Liver (tissue), 9 donors: ENCODE results near the gene MYH2. TPM values are rescaled to one million over a fixed set of nuclear protein-coding genes. Genes with fewer than 3 reads are reported as not detected.
"Not testable (repeated sequence)": the region's sequence is repeated elsewhere in the genome, so short reads cannot be mapped to it uniquely, and the experiment has no call there.

Source experiments
- DNase-seq: peaks from one replicate; pipeline ENCODE4 v3.0.0-alpha.2; 2017; ENCODE audit warnings: low spot score
- H3K27ac ChIP-seq, 2 donors: one replicate each; pipeline ENCODE4 v1.7.0; 2013; ENCODE audit warnings: inconsistent platforms in 2 of 2, low read length in 2 of 2, control low read depth in 1 of 2, low read depth in 1 of 2, mild to moderate bottlenecking in 1 of 2
- H3K27me3 ChIP-seq, 4 donors: one replicate each; pipeline versions ENCODE4 v1.6.1 to v1.7.0; 2013; ENCODE audit warnings: low read length in 3 of 4, inconsistent platforms in 1 of 4, mild to moderate bottlenecking in 1 of 4, moderate library complexity in 1 of 4; ENCODE audit not compliant: control insufficient read depth in 4 of 4, insufficient read depth in 4 of 4
- H3K36me3 ChIP-seq, 4 donors: one replicate each; pipeline versions ENCODE4 v1.6.1 to v1.7.0; 2013; ENCODE audit warnings: low read length in 3 of 4, mild to moderate bottlenecking in 3 of 4, low read depth in 1 of 4, moderate library complexity in 1 of 4; ENCODE audit not compliant: control insufficient read depth in 4 of 4, insufficient read depth in 3 of 4
- H3K4me1 ChIP-seq, 4 donors: one replicate each; pipeline versions ENCODE4 v1.6.1 to v1.7.0; 2013; ENCODE audit warnings: low read length in 3 of 4, mild to moderate bottlenecking in 3 of 4, moderate library complexity in 1 of 4; ENCODE audit not compliant: control insufficient read depth in 4 of 4, insufficient read depth in 4 of 4
- H3K4me3 ChIP-seq, 3 donors: one replicate each; pipeline versions ENCODE4 v1.6.1 to v1.7.0; 2013; ENCODE audit warnings: low read length in 3 of 3, control low read depth in 1 of 3, low read depth in 1 of 3, mild to moderate bottlenecking in 1 of 3
- H3K9ac ChIP-seq, 2 donors: one replicate each; pipeline ENCODE4 v1.7.0; 2013; ENCODE audit warnings: low read length in 2 of 2, mild to moderate bottlenecking in 2 of 2, moderate library complexity in 2 of 2, control low read depth in 1 of 2, low read depth in 1 of 2
- H3K9me3 ChIP-seq, 4 donors: one replicate each; pipeline versions ENCODE4 v1.6.1 to v1.7.0; 2013; ENCODE audit warnings: low read length in 3 of 4; ENCODE audit not compliant: control insufficient read depth in 4 of 4
- EGR1 ChIP-seq, 2 donors: IDR thresholded peaks; 2 replicates each; pipeline ENCODE4 v1.6.1; 2016 to 2018; ENCODE audit warnings: antibody characterized with exemption in 2 of 2, low read depth in 2 of 2
- FOXA1 ChIP-seq: IDR thresholded peaks from 2 replicates; pipeline ENCODE4 v1.6.1; 2016; ENCODE audit warnings: antibody characterized with exemption
- GABPA ChIP-seq, 2 donors: IDR thresholded peaks in 1 of 2; conservative IDR thresholded peaks in 1 of 2; 2 replicates each; pipeline ENCODE4 v1.6.1; 2016; ENCODE audit warnings: antibody characterized with exemption in 2 of 2, mild to moderate bottlenecking in 1 of 2, moderate library complexity in 1 of 2
- HNF4A ChIP-seq, 2 donors: conservative IDR thresholded peaks; 2 replicates each; pipeline ENCODE4 v1.6.1; 2016; ENCODE audit warnings: antibody characterized with exemption in 2 of 2, mild to moderate bottlenecking in 2 of 2
- HNF4G ChIP-seq: IDR thresholded peaks from 2 replicates; pipeline ENCODE4 v1.6.1; 2016; ENCODE audit warnings: antibody characterized with exemption
- NR2F2 ChIP-seq: IDR thresholded peaks from 2 replicates; pipeline ENCODE4 v1.6.1; 2016; ENCODE audit warnings: antibody characterized with exemption
- RAD21 ChIP-seq, 2 donors: IDR thresholded peaks; 2 replicates each; pipeline ENCODE4 v1.6.1; 2016; ENCODE audit warnings: antibody characterized with exemption in 2 of 2, mild to moderate bottlenecking in 2 of 2
- RXRA ChIP-seq, 2 donors: IDR thresholded peaks; 2 replicates each; pipeline ENCODE4 v1.6.1; 2017 to 2018; ENCODE audit warnings: antibody characterized with exemption in 2 of 2, mild to moderate bottlenecking in 1 of 2
- SP1 ChIP-seq: IDR thresholded peaks from 2 replicates; pipeline ENCODE4 v1.6.1; 2018; ENCODE audit warnings: antibody characterized with exemption, mild to moderate bottlenecking
- TAF1 ChIP-seq: conservative IDR thresholded peaks from 2 replicates; pipeline ENCODE4 v1.6.1; 2016; ENCODE audit warnings: antibody characterized with exemption, mild to moderate bottlenecking
- YY1 ChIP-seq: IDR thresholded peaks from 2 replicates; pipeline ENCODE4 v1.6.1; 2016; ENCODE audit warnings: antibody characterized with exemption, mild to moderate bottlenecking
- WGBS: extraction: QIAGEN DNeasy Blood & Tissue Kit; methylation state at CpG from one replicate; pipeline ENCODE4 v1.1.7; 2013; 5-methylcytosine and 5-hydroxymethylcytosine counted together
- polyA plus RNA-seq, 2 donors: library from polyadenylated mRNA; stranded (reverse) in 1 of 2; unstranded in 1 of 2; fragments of 200-250 nt in 1 of 2; fragments of >200 nt in 1 of 2; fragmentation: Nextera tagmentation in 1 of 2; extraction: Ambion mirVana in 1 of 2; gene quantifications; one replicate each; pipeline versions ENCODE4 v1.2.1 to v1.2.3, GENCODE V29; 2013 to 2015
- total RNA-seq, 2 donors: library from RNA; depleted of rRNA; stranded (reverse); fragments of >200 nt; gene quantifications; one replicate each; pipeline ENCODE4 v1.2.3, GENCODE V29; 2014
- TF ChIP-seq, protein P1 (sequence below): IDR thresholded peaks from 2 replicates; pipeline ENCODE4 v1.6.1; 2016; ENCODE audit warnings: antibody characterized with exemption
- TF ChIP-seq, protein P2 (sequence below): IDR thresholded peaks from 2 replicates; pipeline ENCODE4 v1.6.1; 2016; ENCODE audit warnings: antibody characterized with exemption, mild to moderate bottlenecking
- TF ChIP-seq, protein P3 (sequence below): fragments of 150-350 bp; IDR thresholded peaks from 2 replicates; pipeline ENCODE4 v1.5.1; 2017; ENCODE audit warnings: improper control_type of control experiment, low read depth, low read length; ENCODE audit not compliant: missing input control
- donor health status: healthy.
- donor health status: healthy.
- donor health status: healthy.
- donor health status: healthy.
- donor health status: healthy.

The MYH2 gene
- total and polyA plus RNA-seq, 4 donors, result under 0.01 to 0.23 TPM; not detected in 2

DNA sequence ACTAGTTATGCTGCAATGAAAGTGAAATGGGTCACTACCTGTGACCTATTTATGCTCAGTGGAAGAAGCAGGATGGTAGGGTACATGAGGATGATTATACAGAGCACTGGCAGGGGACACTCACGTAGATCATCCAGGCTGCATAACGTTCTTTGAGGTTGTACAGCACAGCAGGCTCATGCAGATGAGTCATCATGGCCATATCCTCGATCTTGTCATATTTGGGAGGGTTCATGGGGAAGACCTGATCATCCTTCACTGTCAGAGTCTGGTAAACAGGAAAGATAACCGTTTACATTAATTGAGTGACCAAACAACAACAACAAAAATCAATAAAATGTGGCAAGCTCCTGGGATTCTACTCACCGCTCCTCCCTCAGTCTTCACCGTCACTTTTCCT lies 2.1 kb downstream of the MYH2 start:
- no peaks in the 10 kb centered on the region for H3K4me1 ChIP-seq
- no peaks in the 10 kb centered on the region for H3K9me3 ChIP-seq
- WGBS, result 76% methylated on average over 6 of the region's 6 CpGs
- no peaks in the 10 kb centered on the region for H3K36me3 ChIP-seq
- TF ChIP-seq RAD21 (IDR thresholded peaks at IDR 0.05), result no peak
- TF ChIP-seq HNF4A (conservative IDR thresholded peaks at IDR 0.05), result no peak
- TF ChIP-seq NR2F2, result no peak
- no peaks in the 10 kb centered on the region for H3K27me3 ChIP-seq
- no peak overlapping the region for H3K27ac ChIP-seq
- DNase-seq, result no peak
- no peak overlapping the region for H3K9ac ChIP-seq
- no peak overlapping the region for H3K4me3 ChIP-seq

DNA sequence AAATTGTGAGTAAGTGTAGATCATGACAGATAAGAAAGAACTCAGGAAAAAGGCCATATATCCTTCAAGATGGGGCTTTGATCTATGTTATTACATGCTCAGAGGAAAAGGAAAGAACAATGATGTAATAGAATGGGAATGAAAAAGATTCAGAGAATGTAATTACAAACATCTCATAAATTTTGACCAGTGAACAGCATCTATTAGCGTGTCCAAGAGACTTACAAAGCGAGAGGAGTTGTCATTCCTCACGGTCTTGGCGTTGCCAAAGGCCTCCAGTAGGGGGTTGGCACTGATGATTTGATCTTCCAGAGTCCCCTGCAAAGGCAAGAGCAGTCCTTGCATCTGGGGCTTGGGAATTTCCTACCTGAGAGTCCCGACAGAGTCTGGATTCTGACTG lies 6.0 kb downstream of the MYH2 start:
- H3K4me1 ChIP-seq, H3K9ac ChIP-seq, DNase-seq, H3K27ac ChIP-seq, H3K36me3 ChIP-seq, H3K4me3 ChIP-seq, H3K27me3 ChIP-seq, H3K9me3 ChIP-seq: not testable (repeated sequence)
- 66% methylated on average over 5 of the region's 5 CpGs for WGBS

DNA sequence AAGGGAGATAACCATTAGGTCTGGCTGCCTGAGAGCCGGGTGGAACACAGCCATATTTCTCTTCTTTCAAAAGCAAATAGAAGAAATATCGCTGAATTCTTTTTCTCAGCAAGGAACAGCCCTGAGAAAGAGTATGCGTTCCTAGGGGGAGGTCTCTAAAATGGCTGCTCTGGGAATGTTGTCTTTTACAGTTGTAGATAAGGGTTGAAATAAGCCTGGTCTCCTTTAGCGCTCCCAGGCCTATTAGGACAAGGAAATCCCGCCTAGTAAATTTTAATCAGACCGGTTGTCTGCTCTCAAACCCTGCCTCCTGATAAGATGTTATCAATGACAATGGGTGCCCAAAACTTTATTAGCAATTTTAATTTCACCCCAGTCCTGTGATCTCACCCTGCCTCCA lies 8.3 kb downstream of the MYH2 start:
- H3K9me3 ChIP-seq, H3K4me3 ChIP-seq, H3K27ac ChIP-seq, H3K27me3 ChIP-seq, H3K9ac ChIP-seq, H3K36me3 ChIP-seq, H3K4me1 ChIP-seq, DNase-seq: not testable (repeated sequence)
- WGBS, result 89% methylated on average over 6 of the region's 6 CpGs

DNA sequence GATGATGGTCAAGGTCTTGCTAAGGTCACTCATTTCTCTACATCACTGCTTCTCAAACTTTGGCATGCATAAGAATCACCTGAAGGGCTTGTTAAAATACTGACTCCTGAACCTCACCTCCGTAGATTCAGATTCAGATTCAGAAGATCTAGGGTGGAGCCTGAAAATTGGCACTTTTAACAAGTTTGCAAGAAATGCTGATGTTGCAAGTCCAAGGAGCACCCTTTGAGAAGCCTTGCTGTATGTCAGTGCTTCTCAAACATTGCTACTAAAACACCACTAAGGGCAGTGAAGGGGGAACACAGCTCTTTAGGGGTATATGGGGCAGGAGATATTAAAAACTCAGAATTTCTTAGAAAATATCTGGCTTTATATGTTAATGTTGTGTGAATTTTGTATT lies 17.4 kb downstream of the MYH2 start:
- Histone ChIP-seq H3K27me3 (peaks cover 0 to 4% (median 0%) of the 10 kb centered on the region in 4 donors), H3K27ac (no peak overlapping the region), H3K9ac (no peak overlapping the region), H3K36me3 (no peaks in the 10 kb centered on the region), H3K4me1 (no peaks in the 10 kb centered on the region), H3K4me3 (no peak overlapping the region), H3K9me3 (no peaks in the 10 kb centered on the region)
- DNase-seq, result no peak
- TF ChIP-seq NR2F2 (no peak), YY1 (no peak), SP1 (no peak), EGR1 (IDR thresholded peaks at IDR 0.05; ENCODE audit: low read depth in 2 of 2) (no peak)
- WGBS, result 68% methylated on average over 1 of the region's 1 CpG

DNA sequence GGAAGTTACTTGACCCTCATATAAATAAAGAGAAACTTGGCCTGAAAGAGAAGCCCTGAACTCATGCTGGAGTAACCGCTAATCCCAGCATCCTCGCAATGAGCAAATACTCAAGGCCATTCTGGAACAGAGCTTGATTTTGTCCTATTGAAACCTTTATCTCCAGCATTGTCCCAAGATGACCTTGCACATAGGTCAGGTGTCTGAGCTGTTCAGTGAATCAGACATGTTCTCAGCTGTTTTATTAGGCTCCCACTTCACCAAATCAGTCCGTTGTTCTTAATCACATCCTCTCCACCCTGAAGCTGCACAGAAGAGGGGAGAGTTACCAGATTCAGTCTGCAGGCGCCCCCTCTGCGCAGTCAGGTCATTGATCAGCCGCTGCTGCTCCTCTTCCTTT lies 22.0 kb downstream of the MYH2 start:
- H3K4me3 ChIP-seq, result no peak overlapping the region
- DNase-seq, result no peak
- no peaks in the 10 kb centered on the region for H3K9me3 ChIP-seq
- TF ChIP-seq, protein P1, sequence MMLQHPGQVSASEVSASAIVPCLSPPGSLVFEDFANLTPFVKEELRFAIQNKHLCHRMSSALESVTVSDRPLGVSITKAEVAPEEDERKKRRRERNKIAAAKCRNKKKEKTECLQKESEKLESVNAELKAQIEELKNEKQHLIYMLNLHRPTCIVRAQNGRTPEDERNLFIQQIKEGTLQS, result no peak
- TF ChIP-seq, protein P2, sequence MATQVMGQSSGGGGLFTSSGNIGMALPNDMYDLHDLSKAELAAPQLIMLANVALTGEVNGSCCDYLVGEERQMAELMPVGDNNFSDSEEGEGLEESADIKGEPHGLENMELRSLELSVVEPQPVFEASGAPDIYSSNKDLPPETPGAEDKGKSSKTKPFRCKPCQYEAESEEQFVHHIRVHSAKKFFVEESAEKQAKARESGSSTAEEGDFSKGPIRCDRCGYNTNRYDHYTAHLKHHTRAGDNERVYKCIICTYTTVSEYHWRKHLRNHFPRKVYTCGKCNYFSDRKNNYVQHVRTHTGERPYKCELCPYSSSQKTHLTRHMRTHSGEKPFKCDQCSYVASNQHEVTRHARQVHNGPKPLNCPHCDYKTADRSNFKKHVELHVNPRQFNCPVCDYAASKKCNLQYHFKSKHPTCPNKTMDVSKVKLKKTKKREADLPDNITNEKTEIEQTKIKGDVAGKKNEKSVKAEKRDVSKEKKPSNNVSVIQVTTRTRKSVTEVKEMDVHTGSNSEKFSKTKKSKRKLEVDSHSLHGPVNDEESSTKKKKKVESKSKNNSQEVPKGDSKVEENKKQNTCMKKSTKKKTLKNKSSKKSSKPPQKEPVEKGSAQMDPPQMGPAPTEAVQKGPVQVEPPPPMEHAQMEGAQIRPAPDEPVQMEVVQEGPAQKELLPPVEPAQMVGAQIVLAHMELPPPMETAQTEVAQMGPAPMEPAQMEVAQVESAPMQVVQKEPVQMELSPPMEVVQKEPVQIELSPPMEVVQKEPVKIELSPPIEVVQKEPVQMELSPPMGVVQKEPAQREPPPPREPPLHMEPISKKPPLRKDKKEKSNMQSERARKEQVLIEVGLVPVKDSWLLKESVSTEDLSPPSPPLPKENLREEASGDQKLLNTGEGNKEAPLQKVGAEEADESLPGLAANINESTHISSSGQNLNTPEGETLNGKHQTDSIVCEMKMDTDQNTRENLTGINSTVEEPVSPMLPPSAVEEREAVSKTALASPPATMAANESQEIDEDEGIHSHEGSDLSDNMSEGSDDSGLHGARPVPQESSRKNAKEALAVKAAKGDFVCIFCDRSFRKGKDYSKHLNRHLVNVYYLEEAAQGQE, result no peak
- TF ChIP-seq HNF4A (conservative IDR thresholded peaks at IDR 0.05) (no peak), RAD21 (IDR thresholded peaks at IDR 0.05) (no peak), GABPA (IDR thresholded peaks at IDR 0.05 in 1 of 2, conservative IDR thresholded peaks at IDR 0.05 in 1 of 2) (no peak), HNF4G (no peak), TAF1 (no peak), YY1 (no peak), RXRA (IDR thresholded peaks at IDR 0.05) (no peak), FOXA1 (no peak)
- TF ChIP-seq, protein P3, sequence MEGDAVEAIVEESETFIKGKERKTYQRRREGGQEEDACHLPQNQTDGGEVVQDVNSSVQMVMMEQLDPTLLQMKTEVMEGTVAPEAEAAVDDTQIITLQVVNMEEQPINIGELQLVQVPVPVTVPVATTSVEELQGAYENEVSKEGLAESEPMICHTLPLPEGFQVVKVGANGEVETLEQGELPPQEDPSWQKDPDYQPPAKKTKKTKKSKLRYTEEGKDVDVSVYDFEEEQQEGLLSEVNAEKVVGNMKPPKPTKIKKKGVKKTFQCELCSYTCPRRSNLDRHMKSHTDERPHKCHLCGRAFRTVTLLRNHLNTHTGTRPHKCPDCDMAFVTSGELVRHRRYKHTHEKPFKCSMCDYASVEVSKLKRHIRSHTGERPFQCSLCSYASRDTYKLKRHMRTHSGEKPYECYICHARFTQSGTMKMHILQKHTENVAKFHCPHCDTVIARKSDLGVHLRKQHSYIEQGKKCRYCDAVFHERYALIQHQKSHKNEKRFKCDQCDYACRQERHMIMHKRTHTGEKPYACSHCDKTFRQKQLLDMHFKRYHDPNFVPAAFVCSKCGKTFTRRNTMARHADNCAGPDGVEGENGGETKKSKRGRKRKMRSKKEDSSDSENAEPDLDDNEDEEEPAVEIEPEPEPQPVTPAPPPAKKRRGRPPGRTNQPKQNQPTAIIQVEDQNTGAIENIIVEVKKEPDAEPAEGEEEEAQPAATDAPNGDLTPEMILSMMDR, result no peak
- no peak overlapping the region for H3K9ac ChIP-seq
- H3K36me3 ChIP-seq, result no peaks in the 10 kb centered on the region
- H3K27me3 ChIP-seq, result no peaks in the 10 kb centered on the region
- 77% methylated on average over 6 of the region's 6 CpGs for WGBS
- H3K4me1 ChIP-seq, result no peaks in the 10 kb centered on the region
- H3K27ac ChIP-seq, result no peak overlapping the region
